B cell (primary cell): ENCODE data around the gene CMYA5. TPM values are rescaled to one million over a fixed set of nuclear protein-coding genes. Genes with fewer than 3 reads are reported as not detected.

ENCODE experiments used
- ATAC-seq: fragments of 200-7000 bp; cut with Tn5 transposase; one replicate; pipeline ENCODE4 v1.10.0; 2021; ENCODE audit warnings: low read depth, mild to moderate bottlenecking, moderate number of reproducible peaks, moderate library complexity
- CTCF ChIA-PET: fragments of 350-600 bp; sonication (Branson Sonifier 250); formaldehyde crosslinking; loops from one replicate; lab custom pipeline; 2021; ENCODE audit warnings: antibody characterized with exemption, inconsistent platforms; lab: Charles Lee
- POLR2A ChIA-PET: fragments of 350-600 bp; sonication (Branson Sonifier 250); formaldehyde crosslinking; loops from one replicate; lab custom pipeline; 2021; ENCODE audit warnings: antibody characterized with exemption; lab: Charles Lee
- DNase-seq: peaks from one replicate; pipeline ENCODE4 v3.0.0; 2013
- H2AFZ ChIP-seq: 2 replicates; pipeline ENCODE4 v1.6.1; 2012; ENCODE audit warnings: mild to moderate bottlenecking, low read depth, low read length; ENCODE audit not compliant: insufficient read depth, poor library complexity, severe bottlenecking
- H3K27ac ChIP-seq, 2 donors: 1 replicate in 1 of 2; 2 replicates in 1 of 2; pipeline ENCODE4 v1.5.1; 2012 to 2013; ENCODE audit warnings: low read length in 2 of 2, mild to moderate bottlenecking in 2 of 2, moderate library complexity in 1 of 2
- H3K27me3 ChIP-seq, 4 experiments: fragments of 200-600 bp in 1 of 4; sonication (generic) in 1 of 4; replicated peaks in 1 of 4; 1 replicate in 2 of 4; 2 replicates in 2 of 4; pipeline versions ENCODE4 v1.6.1 to v1.7.0; 2013 to 2016; ENCODE audit warnings: low read length in 3 of 4, mild to moderate bottlenecking in 2 of 4, mixed read lengths in 1 of 4, moderate library complexity in 1 of 4; ENCODE audit not compliant: insufficient read depth in 4 of 4, control insufficient read depth in 3 of 4; ENCODE audit errors: control extremely low read depth in 1 of 4
- H3K36me3 ChIP-seq, 2 experiments: replicated peaks in 1 of 2; 1 replicate in 1 of 2; 2 replicates in 1 of 2; pipeline versions ENCODE4 v1.6.1 to v1.7.1; 2013; ENCODE audit warnings: low read length in 1 of 2; ENCODE audit not compliant: insufficient read depth in 2 of 2, control insufficient read depth in 1 of 2; ENCODE audit errors: control extremely low read depth in 1 of 2, extremely low read depth in 1 of 2
- H3K4me1 ChIP-seq, 2 donors: fragments of 200-600 bp in 1 of 2; sonication (generic) in 1 of 2; 1 replicate in 1 of 2; 2 replicates in 1 of 2; pipeline versions ENCODE4 v1.5.1 to v1.6.1; 2013 to 2017; ENCODE audit warnings: low read length in 2 of 2; ENCODE audit not compliant: control insufficient read depth in 2 of 2, insufficient read depth in 2 of 2
- H3K4me2 ChIP-seq: replicated peaks from 2 replicates; pipeline ENCODE3; 2012; ENCODE audit warnings: mild to moderate bottlenecking, low read depth, low read length; ENCODE audit not compliant: poor library complexity, severe bottlenecking
- H3K4me3 ChIP-seq, 5 experiments: fragments of 200-600 bp in 1 of 5; sonication (generic) in 1 of 5; 1 replicate in 3 of 5; 2 replicates in 2 of 5; pipeline versions ENCODE4 v1.5.1 to v1.7.0; 2011 to 2016; ENCODE audit warnings: low read length in 4 of 5, mild to moderate bottlenecking in 4 of 5, low read depth in 2 of 5, control low read depth in 1 of 5, moderate library complexity in 1 of 5; ENCODE audit not compliant: insufficient read depth in 1 of 5; ENCODE audit errors: control extremely low read depth in 1 of 5, extremely low read depth in 1 of 5
- H3K79me2 ChIP-seq: fragments of 200-600 bp; sonication (generic); one replicate; pipeline ENCODE4 v1.6.0; 2016; ENCODE audit warnings: low read length; ENCODE audit not compliant: control insufficient read depth, insufficient read depth
- H3K9ac ChIP-seq: fragments of 200-600 bp; sonication (generic); 2 replicates; pipeline ENCODE4 v1.6.1; 2017; ENCODE audit warnings: mild to moderate bottlenecking, low read length, moderate library complexity
- H3K9me3 ChIP-seq, 3 donors: one replicate each; pipeline versions ENCODE4 v1.6.1 to v1.7.1; 2013; ENCODE audit warnings: low read length in 2 of 3; ENCODE audit not compliant: control insufficient read depth in 2 of 3, insufficient read depth in 1 of 3; ENCODE audit errors: control extremely low read depth in 1 of 3
- H4K20me1 ChIP-seq: 2 replicates; pipeline ENCODE4 v1.6.0; 2012; ENCODE audit warnings: mild to moderate bottlenecking, low read length; ENCODE audit not compliant: insufficient read depth, control insufficient read depth, poor library complexity, severe bottlenecking
- H3K27ac Mint-ChIP-seq: one replicate; pipeline ENCODE4 v1.8.0; 2021; ENCODE audit warnings: mixed read lengths
- H3K27me3 Mint-ChIP-seq: one replicate; pipeline ENCODE4 v1.8.0; 2021; ENCODE audit warnings: mixed read lengths
- H3K4me1 Mint-ChIP-seq: one replicate; pipeline ENCODE4 v1.8.0; 2021; ENCODE audit warnings: mixed read lengths
- H3K4me3 Mint-ChIP-seq: one replicate; pipeline ENCODE4 v1.8.0; 2021; ENCODE audit warnings: mixed read lengths
- H3K9me3 Mint-ChIP-seq: one replicate; pipeline ENCODE4 v1.8.0; 2022; ENCODE audit warnings: mixed read lengths; ENCODE audit not compliant: insufficient read depth
- CTCF ChIP-seq: fragments of 200-600 bp; IDR thresholded peaks from one replicate; pipeline ENCODE4 v1.8.0; 2022; ENCODE audit warnings: antibody characterized with exemption, mild to moderate bottlenecking
- EZH2 ChIP-seq: IDR thresholded peaks from 2 replicates; pipeline ENCODE4 v1.6.1; 2012; ENCODE audit warnings: borderline replicate concordance, low read depth, mild to moderate bottlenecking, moderate library complexity, low read length; ENCODE audit not compliant: insufficient read depth, poor library complexity, severe bottlenecking
- WGBS: methylation state at CpG from one replicate; pipeline ENCODE4 v1.1.5; 2013; ENCODE audit warnings: missing lambda C conversion rate; ENCODE audit not compliant: insufficient coverage; 5-methylcytosine and 5-hydroxymethylcytosine counted together
- intact Hi-C: fragments of 100-400 bp; cut with micrococcal nuclease; formaldehyde crosslinking; loops from one replicate; pipeline ENCODE4 v1.10.0; 2022
- polyA plus RNA-seq: library from polyadenylated mRNA; depleted of rRNA; stranded (reverse); fragments of >200 nt; gene quantifications from 2 replicates; pipeline ENCODE4 v1.2.3, GENCODE V29; 2012
- total RNA-seq, 2 donors: library from RNA; stranded (reverse); fragments of 120-200 nt in 1 of 2; gene quantifications; 1 replicate in 1 of 2; 2 replicates in 1 of 2; pipeline versions ENCODE4 v1.2.3 to v1.2.4, GENCODE V29; 2013 to 2022

CMYA5 gene
- total and polyA plus RNA-seq, 2 donors (not counting 1 experiment from before 2014, with no cell fraction given): 0.01 to 0.25 TPM

- Histone ChIP-seq H3K4me3 (no peak overlapping the region), H2AFZ (no peak overlapping the region), H3K4me2 (no peak overlapping the region), H3K79me2 (no peaks in the 10 kb centered on the region), H3K27ac (no peak overlapping the region), H3K9me3 (no peaks in the 10 kb centered on the region), H3K4me1 (no peaks in the 10 kb centered on the region), H4K20me1 (no peaks in the 10 kb centered on the region), H3K27me3 (peaks cover 0 to 4% (median 2%) of the 10 kb centered on the region in 4 experiments), H3K36me3 (no peaks in the 10 kb centered on the region), H3K9ac (no peak overlapping the region)
- no CpG with 5 or more reads among the region's 1 CpG for WGBS
- ChIA-PET CTCF (interaction anchor here (0.9 kb wide), 1 partner anchor 11 kb away, joined by 4 read pairs; no protein-coding TSS in a partner anchor), POLR2A (no interaction called here)
- Mint-ChIP-seq H3K27ac (no peak overlapping the region), H3K4me3 (no peak overlapping the region), H3K27me3 (peaks cover 21% of the 10 kb centered on the region), H3K9me3 (no peaks in the 10 kb centered on the region), H3K4me1 (no peaks in the 10 kb centered on the region)
- TF ChIP-seq EZH2 (no peak), CTCF (no peak)
- ATAC-seq: no peak
- intact Hi-C loops: no loop called here
- DNase-seq: no peak
Measured at GRCh38 chr5:79844571-79844970, 154.9 kb downstream of the CMYA5 start.

- no peak for TF ChIP-seq CTCF
- TF ChIP-seq EZH2: no peak
- Histone ChIP-seq H3K27me3 (peaks cover 0 to under 1% (median 0%) of the 10 kb centered on the region in 4 experiments), H2AFZ (no peak overlapping the region), H3K36me3 (no peaks in the 10 kb centered on the region), H3K9me3 (no peaks in the 10 kb centered on the region), H4K20me1 (no peaks in the 10 kb centered on the region), H3K27ac (no peak overlapping the region), H3K4me2 (no peak overlapping the region), H3K4me1 (no peaks in the 10 kb centered on the region), H3K9ac (no peak overlapping the region), H3K4me3 (no peak overlapping the region), H3K79me2 (no peaks in the 10 kb centered on the region)
- CTCF ChIA-PET: interaction anchor here (1.3 to 1.4 kb wide), 2 partner anchors 11 to 13 kb away, joined by 4 to 5 read pairs; no protein-coding TSS in a partner anchor
- intact Hi-C loops: no loop called here
- no peak overlapping the region for H3K4me3 Mint-ChIP-seq
- 88% methylated on average over 4 of the region's 7 CpGs for whole genome bisulfite sequencing
- DNase-seq (no peak), ATAC-seq (no peak)
- no peak overlapping the region for H3K27ac Mint-ChIP-seq
- no peaks in the 10 kb centered on the region for H3K4me1 Mint-ChIP-seq
- POLR2A ChIA-PET: no interaction called here
- no peaks in the 10 kb centered on the region for H3K9me3 Mint-ChIP-seq
- H3K27me3 Mint-ChIP-seq: peaks cover 14% of the 10 kb centered on the region
Measured at GRCh38 chr5:79845448-79846197, 156.0 kb downstream of the CMYA5 start.
